PC-3 (cell line): Measurements from ENCODE around the gene HDGFL3.

Experiments
- EZH2 ChIP-seq: fragments of 300-600 bp; sonication (generic); IDR thresholded peaks from one replicate; pipeline ENCODE4 v1.6.1; 2017; ENCODE audit warnings: antibody characterized with exemption, mild to moderate bottlenecking, low read length; ENCODE audit not compliant: unreplicated experiment
- EZH2phosphoT487 ChIP-seq: fragments of 300-600 bp; sonication (generic); IDR thresholded peaks from 2 replicates; pipeline ENCODE4 v1.6.1; 2018; ENCODE audit warnings: mild to moderate bottlenecking, antibody characterized with exemption, low read length, borderline replicate concordance
- TF ChIP-seq, protein P1 (sequence below): fragments of 300-600 bp; sonication (generic); conservative IDR thresholded peaks from 2 replicates; pipeline ENCODE4 v1.5.1; 2017; ENCODE audit warnings: antibody characterized with exemption, low read depth, mild to moderate bottlenecking, low read length

DNA sequence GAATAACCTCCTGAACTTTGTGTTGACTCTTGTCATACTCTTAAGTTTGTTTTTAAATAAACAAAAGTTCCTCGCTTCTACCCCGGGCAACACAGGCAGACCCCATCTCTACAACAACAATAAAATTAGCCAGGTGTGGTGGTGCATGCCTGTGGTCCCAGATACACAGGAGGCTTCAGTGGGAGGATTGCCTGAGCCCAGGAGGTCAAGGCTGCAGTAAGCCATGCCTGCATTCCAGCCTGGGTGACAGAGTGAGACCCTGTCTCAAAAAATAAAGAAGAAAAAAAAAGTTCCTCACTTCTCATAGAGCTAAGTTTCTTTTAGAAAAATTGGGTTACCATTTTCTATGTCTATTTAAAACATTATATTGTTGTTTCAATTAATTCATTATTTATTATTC, 29.2 kb downstream of the HDGFL3 start:
- TF ChIP-seq, protein P1, sequence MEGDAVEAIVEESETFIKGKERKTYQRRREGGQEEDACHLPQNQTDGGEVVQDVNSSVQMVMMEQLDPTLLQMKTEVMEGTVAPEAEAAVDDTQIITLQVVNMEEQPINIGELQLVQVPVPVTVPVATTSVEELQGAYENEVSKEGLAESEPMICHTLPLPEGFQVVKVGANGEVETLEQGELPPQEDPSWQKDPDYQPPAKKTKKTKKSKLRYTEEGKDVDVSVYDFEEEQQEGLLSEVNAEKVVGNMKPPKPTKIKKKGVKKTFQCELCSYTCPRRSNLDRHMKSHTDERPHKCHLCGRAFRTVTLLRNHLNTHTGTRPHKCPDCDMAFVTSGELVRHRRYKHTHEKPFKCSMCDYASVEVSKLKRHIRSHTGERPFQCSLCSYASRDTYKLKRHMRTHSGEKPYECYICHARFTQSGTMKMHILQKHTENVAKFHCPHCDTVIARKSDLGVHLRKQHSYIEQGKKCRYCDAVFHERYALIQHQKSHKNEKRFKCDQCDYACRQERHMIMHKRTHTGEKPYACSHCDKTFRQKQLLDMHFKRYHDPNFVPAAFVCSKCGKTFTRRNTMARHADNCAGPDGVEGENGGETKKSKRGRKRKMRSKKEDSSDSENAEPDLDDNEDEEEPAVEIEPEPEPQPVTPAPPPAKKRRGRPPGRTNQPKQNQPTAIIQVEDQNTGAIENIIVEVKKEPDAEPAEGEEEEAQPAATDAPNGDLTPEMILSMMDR = no peak
- TF ChIP-seq EZH2 = no peak
- TF ChIP-seq EZH2phosphoT487 = no peak
